Loucy (cell line): ENCODE data around the gene ENO1.

Experiments used
- EZH2phosphoT487 ChIP-seq: fragments of 200-600 bp; IDR thresholded peaks from 2 replicates; pipeline ENCODE4 v1.6.1; 2018; ENCODE audit warnings: antibody characterized with exemption, mild to moderate bottlenecking, moderate library complexity, borderline replicate concordance
- TF ChIP-seq, protein P1 (sequence below): fragments of 200-600 bp; sonication (generic); conservative IDR thresholded peaks from 2 replicates; pipeline ENCODE4 v1.5.1; 2014; ENCODE audit warnings: mild to moderate bottlenecking, antibody characterized with exemption, low read length

DNA sequence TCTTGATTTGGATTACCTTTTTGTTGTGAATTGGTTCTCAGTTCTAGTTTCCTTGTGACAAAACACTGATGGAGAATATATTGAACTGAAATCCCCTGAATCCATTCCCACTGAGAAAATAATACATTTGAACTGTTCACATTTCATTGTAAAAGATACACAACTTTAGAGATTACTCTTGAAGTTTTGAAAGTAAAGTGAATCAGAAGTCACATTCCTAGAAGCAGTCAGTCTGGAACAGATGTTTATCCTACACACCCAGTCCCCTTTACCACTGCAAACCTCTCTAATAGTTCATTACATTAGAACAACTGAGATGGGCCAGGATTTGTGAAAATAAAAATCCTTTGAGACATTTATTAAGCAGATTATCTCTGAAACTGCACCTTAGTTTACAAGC lies 64.5 kb downstream of the ENO1 start:
- TF ChIP-seq, protein P1, sequence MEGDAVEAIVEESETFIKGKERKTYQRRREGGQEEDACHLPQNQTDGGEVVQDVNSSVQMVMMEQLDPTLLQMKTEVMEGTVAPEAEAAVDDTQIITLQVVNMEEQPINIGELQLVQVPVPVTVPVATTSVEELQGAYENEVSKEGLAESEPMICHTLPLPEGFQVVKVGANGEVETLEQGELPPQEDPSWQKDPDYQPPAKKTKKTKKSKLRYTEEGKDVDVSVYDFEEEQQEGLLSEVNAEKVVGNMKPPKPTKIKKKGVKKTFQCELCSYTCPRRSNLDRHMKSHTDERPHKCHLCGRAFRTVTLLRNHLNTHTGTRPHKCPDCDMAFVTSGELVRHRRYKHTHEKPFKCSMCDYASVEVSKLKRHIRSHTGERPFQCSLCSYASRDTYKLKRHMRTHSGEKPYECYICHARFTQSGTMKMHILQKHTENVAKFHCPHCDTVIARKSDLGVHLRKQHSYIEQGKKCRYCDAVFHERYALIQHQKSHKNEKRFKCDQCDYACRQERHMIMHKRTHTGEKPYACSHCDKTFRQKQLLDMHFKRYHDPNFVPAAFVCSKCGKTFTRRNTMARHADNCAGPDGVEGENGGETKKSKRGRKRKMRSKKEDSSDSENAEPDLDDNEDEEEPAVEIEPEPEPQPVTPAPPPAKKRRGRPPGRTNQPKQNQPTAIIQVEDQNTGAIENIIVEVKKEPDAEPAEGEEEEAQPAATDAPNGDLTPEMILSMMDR, result no peak
- TF ChIP-seq EZH2phosphoT487, result no peak
